GM23338 (cell line): ENCODE measurements around the gene DCAF11. TPM values are rescaled to one million over a fixed set of nuclear protein-coding genes. Genes with fewer than 3 reads are reported as not detected.

Experiments
- ATAC-seq: fragments of 200-7000 bp; cut with Tn5 transposase; 3 replicates; pipeline ENCODE4 v1.9.1; 2020
- DNase-seq: peaks from one replicate; pipeline ENCODE4 v3.0.0-alpha.2; 2015; ENCODE audit warnings: low spot score
- H2AFZ ChIP-seq: fragments of 200-600 bp; sonication (generic); 2 replicates; pipeline ENCODE4 v1.8.0; 2016; ENCODE audit warnings: antibody characterized with exemption, mild to moderate bottlenecking, moderate library complexity
- H3F3A ChIP-seq: fragments of 200-600 bp; sonication (generic); replicated peaks from 2 replicates; pipeline ENCODE4 v1.8.0; 2017; ENCODE audit warnings: antibody characterized with exemption, mixed run types, low read depth
- H3K27ac ChIP-seq: fragments of 200-600 bp; sonication (generic); 2 replicates; pipeline ENCODE4 v1.6.1; 2016; ENCODE audit warnings: low read depth
- H3K27me3 ChIP-seq: fragments of 200-600 bp; sonication (generic); 2 replicates; pipeline ENCODE4 v1.8.0; 2016; ENCODE audit warnings: mild to moderate bottlenecking, mixed run types, moderate library complexity; ENCODE audit not compliant: insufficient read depth
- H3K36me3 ChIP-seq: fragments of 200-600 bp; sonication (generic); 2 replicates; pipeline ENCODE4 v1.8.0; 2016; ENCODE audit warnings: mild to moderate bottlenecking; ENCODE audit not compliant: insufficient read depth
- H3K4me1 ChIP-seq: fragments of 200-600 bp; sonication (generic); 2 replicates; pipeline ENCODE4 v1.8.0; 2016; ENCODE audit warnings: mild to moderate bottlenecking, moderate library complexity; ENCODE audit not compliant: insufficient read depth
- H3K4me2 ChIP-seq: fragments of 200-600 bp; sonication (generic); 2 replicates; pipeline ENCODE4 v1.7.1; 2017; ENCODE audit warnings: mixed run types
- H3K4me3 ChIP-seq: fragments of 200-600 bp; sonication (generic); 2 replicates; pipeline ENCODE4 v1.6.1; 2016; ENCODE audit warnings: mixed run types
- H3K79me2 ChIP-seq: fragments of 200-600 bp; sonication (generic); replicated peaks from 2 replicates; pipeline ENCODE4 v1.8.0; 2017; ENCODE audit warnings: mild to moderate bottlenecking; ENCODE audit not compliant: insufficient read depth
- H3K9me2 ChIP-seq: fragments of 200-600 bp; sonication (generic); 2 replicates; pipeline ENCODE4 v1.8.0; 2017; ENCODE audit not compliant: insufficient read depth
- H4K20me1 ChIP-seq: fragments of 200-600 bp; sonication (generic); replicated peaks from 2 replicates; pipeline ENCODE4 v1.8.0; 2017; ENCODE audit warnings: mild to moderate bottlenecking; ENCODE audit not compliant: insufficient read depth
- H3K27ac Mint-ChIP-seq: 2 replicates; pipeline ENCODE4 v1.8.0; 2020; ENCODE audit warnings: inconsistent platforms, mild to moderate bottlenecking, moderate library complexity, mixed read lengths
- H3K27me3 Mint-ChIP-seq: 3 replicates; pipeline ENCODE4 v1.8.0; 2022; ENCODE audit warnings: low read depth, mild to moderate bottlenecking, moderate library complexity, mixed read lengths, inconsistent platforms; ENCODE audit not compliant: insufficient read depth, poor library complexity
- H3K36me3 Mint-ChIP-seq: 3 replicates; pipeline ENCODE4 v1.8.0; 2021; ENCODE audit warnings: low read depth, mild to moderate bottlenecking, inconsistent platforms, moderate library complexity, mixed read lengths
- H3K4me1 Mint-ChIP-seq: 3 replicates; pipeline ENCODE4 v1.8.0; 2020; ENCODE audit warnings: mild to moderate bottlenecking, inconsistent platforms, mixed read lengths
- H3K4me3 Mint-ChIP-seq: 3 replicates; pipeline ENCODE4 v1.8.0; 2021; ENCODE audit warnings: moderate library complexity, mild to moderate bottlenecking, inconsistent platforms, mixed read lengths
- H3K9me3 Mint-ChIP-seq: 3 replicates; pipeline ENCODE4 v1.8.0; 2020; ENCODE audit warnings: moderate library complexity, mild to moderate bottlenecking, inconsistent platforms, mixed read lengths
- EZH2 ChIP-seq: fragments of 200-600 bp; sonication (generic); IDR thresholded peaks from one replicate; pipeline ENCODE4 v1.8.0; 2017; ENCODE audit warnings: antibody characterized with exemption, mild to moderate bottlenecking, low read depth; ENCODE audit not compliant: unreplicated experiment
- JUNB ChIP-seq: IDR thresholded peaks from one replicate; pipeline ENCODE4 v1.6.1; 2016; ENCODE audit warnings: antibody characterized with exemption; ENCODE audit not compliant: unreplicated experiment
- POLR2AphosphoS5 ChIP-seq: IDR thresholded peaks from 2 replicates; pipeline ENCODE4 v1.6.1; 2016; ENCODE audit warnings: antibody characterized with exemption, low read depth
- polyA plus RNA-seq: library from polyadenylated mRNA; unstranded; fragments of >200 nt; fragmentation: Nextera tagmentation; extraction: Ambion mirVana; gene quantifications from 2 replicates; pipeline ENCODE4 v1.2.1, GENCODE V29; 2016
- total RNA-seq: library from RNA; depleted of rRNA; stranded (reverse); fragments of >200 nt; shearing (Covaris generic); gene quantifications from 2 replicates; pipeline ENCODE4 v1.2.3, GENCODE V29; 2014
- TF ChIP-seq, protein P1 (sequence below): fragments of 250-450 bp; sonication (Bioruptor Pico); IDR thresholded peaks from 2 replicates; pipeline ENCODE4 v1.5.0; 2020; ENCODE audit warnings: mild to moderate bottlenecking, moderate library complexity

DCAF11 gene
- total and polyA plus RNA-seq, 2 experiments from 2014 or later = 18.6 to 93.2 TPM

DNA sequence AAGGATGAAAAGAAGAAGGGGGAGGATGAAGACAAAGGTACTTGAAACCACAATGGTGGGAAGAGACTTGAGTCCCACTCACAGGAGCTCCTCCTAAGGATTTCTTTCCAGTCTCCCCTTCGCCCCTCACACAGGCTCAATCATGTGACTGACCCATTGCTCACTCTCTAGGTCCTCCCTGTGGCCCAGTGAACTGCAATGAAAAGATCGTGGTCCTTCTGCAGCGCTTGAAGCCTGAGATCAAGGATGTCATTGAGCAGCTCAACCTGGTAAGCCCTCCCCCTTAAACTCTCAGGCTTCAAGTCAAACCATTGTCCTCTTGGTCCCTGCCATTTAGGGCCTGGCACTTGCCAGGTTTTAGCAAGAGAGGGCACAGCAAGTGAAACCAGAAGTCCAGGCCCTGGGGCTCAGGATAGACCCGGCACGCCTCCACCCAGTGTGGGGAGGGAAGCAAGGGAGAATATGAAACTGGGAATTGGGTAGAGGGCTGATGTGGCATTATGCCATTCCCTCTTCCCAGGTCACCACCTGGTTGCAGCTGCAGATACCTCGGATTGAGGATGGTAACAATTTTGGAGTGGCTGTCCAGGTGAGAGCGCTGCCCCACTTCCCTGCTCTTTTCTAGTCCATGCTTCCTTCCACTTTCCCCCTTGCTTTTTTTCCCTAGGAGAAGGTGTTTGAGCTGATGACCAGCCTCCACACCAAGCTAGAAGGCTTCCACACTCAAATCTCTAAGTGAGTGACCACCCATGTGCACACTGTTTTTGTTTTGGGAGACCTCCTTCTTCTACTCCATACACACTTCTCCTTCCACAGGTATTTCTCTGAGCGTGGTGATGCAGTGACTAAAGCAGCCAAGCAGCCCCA is 23.2 kb downstream of the DCAF11 start (continued):
- TF ChIP-seq, protein P1, sequence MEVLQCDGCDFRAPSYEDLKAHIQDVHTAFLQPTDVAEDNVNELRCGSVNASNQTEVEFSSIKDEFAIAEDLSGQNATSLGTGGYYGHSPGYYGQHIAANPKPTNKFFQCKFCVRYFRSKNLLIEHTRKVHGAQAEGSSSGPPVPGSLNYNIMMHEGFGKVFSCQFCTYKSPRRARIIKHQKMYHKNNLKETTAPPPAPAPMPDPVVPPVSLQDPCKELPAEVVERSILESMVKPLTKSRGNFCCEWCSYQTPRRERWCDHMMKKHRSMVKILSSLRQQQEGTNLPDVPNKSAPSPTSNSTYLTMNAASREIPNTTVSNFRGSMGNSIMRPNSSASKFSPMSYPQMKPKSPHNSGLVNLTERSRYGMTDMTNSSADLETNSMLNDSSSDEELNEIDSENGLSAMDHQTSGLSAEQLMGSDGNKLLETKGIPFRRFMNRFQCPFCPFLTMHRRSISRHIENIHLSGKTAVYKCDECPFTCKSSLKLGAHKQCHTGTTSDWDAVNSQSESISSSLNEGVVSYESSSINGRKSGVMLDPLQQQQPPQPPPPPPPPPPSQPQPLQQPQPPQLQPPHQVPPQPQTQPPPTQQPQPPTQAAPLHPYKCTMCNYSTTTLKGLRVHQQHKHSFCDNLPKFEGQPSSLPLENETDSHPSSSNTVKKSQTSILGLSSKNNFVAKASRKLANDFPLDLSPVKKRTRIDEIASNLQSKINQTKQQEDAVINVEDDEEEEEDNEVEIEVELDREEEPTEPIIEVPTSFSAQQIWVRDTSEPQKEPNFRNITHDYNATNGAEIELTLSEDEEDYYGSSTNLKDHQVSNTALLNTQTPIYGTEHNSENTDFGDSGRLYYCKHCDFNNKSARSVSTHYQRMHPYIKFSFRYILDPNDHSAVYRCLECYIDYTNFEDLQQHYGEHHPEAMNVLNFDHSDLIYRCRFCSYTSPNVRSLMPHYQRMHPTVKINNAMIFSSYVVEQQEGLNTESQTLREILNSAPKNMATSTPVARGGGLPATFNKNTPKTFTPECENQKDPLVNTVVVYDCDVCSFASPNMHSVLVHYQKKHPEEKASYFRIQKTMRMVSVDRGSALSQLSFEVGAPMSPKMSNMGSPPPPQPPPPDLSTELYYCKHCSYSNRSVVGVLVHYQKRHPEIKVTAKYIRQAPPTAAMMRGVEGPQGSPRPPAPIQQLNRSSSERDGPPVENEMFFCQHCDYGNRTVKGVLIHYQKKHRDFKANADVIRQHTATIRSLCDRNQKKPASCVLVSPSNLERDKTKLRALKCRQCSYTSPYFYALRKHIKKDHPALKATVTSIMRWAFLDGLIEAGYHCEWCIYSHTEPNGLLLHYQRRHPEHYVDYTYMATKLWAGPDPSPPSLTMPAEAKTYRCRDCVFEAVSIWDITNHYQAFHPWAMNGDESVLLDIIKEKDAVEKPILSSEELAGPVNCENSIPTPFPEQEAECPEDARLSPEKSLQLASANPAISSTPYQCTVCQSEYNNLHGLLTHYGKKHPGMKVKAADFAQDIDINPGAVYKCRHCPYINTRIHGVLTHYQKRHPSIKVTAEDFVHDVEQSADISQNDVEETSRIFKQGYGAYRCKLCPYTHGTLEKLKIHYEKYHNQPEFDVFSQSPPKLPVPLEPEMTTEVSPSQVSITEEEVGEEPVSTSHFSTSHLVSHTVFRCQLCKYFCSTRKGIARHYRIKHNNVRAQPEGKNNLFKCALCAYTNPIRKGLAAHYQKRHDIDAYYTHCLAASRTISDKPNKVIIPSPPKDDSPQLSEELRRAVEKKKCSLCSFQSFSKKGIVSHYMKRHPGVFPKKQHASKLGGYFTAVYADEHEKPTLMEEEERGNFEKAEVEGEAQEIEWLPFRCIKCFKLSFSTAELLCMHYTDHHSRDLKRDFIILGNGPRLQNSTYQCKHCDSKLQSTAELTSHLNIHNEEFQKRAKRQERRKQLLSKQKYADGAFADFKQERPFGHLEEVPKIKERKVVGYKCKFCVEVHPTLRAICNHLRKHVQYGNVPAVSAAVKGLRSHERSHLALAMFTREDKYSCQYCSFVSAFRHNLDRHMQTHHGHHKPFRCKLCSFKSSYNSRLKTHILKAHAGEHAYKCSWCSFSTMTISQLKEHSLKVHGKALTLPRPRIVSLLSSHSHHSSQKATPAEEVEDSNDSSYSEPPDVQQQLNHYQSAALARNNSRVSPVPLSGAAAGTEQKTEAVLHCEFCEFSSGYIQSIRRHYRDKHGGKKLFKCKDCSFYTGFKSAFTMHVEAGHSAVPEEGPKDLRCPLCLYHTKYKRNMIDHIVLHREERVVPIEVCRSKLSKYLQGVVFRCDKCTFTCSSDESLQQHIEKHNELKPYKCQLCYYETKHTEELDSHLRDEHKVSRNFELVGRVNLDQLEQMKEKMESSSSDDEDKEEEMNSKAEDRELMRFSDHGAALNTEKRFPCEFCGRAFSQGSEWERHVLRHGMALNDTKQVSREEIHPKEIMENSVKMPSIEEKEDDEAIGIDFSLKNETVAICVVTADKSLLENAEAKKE (CRISPR knock-in tag) = no peak
- no peak for TF ChIP-seq JUNB

- Mint-ChIP-seq H3K27ac (no peak overlapping the region), H3K27me3 (peaks cover 25% of the 10 kb centered on the region), H3K4me3 (peak overlapping the region; percentile 99), H3K9me3 (no peaks in the 10 kb centered on the region), H3K4me1 (peaks cover 38% of the 10 kb centered on the region), H3K36me3 (peaks cover 43% of the 10 kb centered on the region)
- Histone ChIP-seq H3K4me1 (peaks cover 25% of the 10 kb centered on the region), H3K27me3 (no peaks in the 10 kb centered on the region), H3K79me2 (peaks cover 20% of the 10 kb centered on the region), H3K4me3 (0 out of 2 replicates have a peak overlapping the region, but pooled peaks have one; percentile 99), H3K4me2 (no peak overlapping the region), H3K9me2 (no peaks in the 10 kb centered on the region), H2AFZ (no peak overlapping the region), H3K27ac (no peak overlapping the region), H3K36me3 (peaks cover 14% of the 10 kb centered on the region; the same call in 1 of the 2 replicates), H3F3A (peaks cover 39% of the 10 kb centered on the region), H4K20me1 (peaks cover 9% of the 10 kb centered on the region)
- DNase-seq (no peak), ATAC-seq (no peak)
- TF ChIP-seq POLR2AphosphoS5 (no peak; the same call in 1 of the 2 replicates), JUNB (no peak), EZH2 (no peak)
- TF ChIP-seq, protein P1 (CRISPR knock-in tag) = no peak
Observed at GRCh38 chr14:24138396-24139271, 24.1 kb downstream of the DCAF11 start.
